Measurements from ENCODE around the gene C6orf62. TPM values are rescaled to one million over a fixed set of nuclear protein-coding genes. Genes with fewer than 3 reads are reported as not detected.

The C6orf62 gene
- total and polyA plus RNA-seq, 2 donors (not counting 1 experiment from before 2014, with no cell fraction given), result 69.2 to 143 TPM

- no peaks in the 10 kb centered on the region for H3K9me3 ChIP-seq (ENCODE audit: control extremely low read depth in 1 of 3, control insufficient read depth in 2 of 3, insufficient read depth in 1 of 3, low read length in 2 of 3)
- no peak overlapping the region for H3K9ac ChIP-seq (ENCODE audit: low read length)
- H3K4me3 Mint-ChIP-seq, result no peak overlapping the region
- no peaks in the 10 kb centered on the region for H3K4me1 ChIP-seq (ENCODE audit: control insufficient read depth in 2 of 2, insufficient read depth in 2 of 2, low read length in 2 of 2)
- H3K4me1 Mint-ChIP-seq, result peaks cover 2% of the 10 kb centered on the region
- no peak overlapping the region for H3K4me3 ChIP-seq (ENCODE audit: control extremely low read depth in 1 of 5, extremely low read depth in 1 of 5, insufficient read depth in 1 of 5, low read depth in 2 of 5, low read length in 4 of 5)
- no peak overlapping the region for H3K27ac ChIP-seq (ENCODE audit: low read length in 2 of 2)
- no peak for DNase-seq
- no peak overlapping the region for H3K27ac Mint-ChIP-seq
- H3K27me3 ChIP-seq (replicated peaks in 1 of 4; ENCODE audit: control extremely low read depth in 1 of 4, control insufficient read depth in 3 of 4, insufficient read depth in 4 of 4, low read length in 3 of 4), result no peaks in the 10 kb centered on the region
- ChIA-PET CTCF (interaction anchor here (8.8 kb wide), 1 partner anchor 108 kb away, joined by 156 read pairs; no protein-coding TSS in a partner anchor), POLR2A (no interaction called here)
- H2AFZ ChIP-seq (ENCODE audit: insufficient read depth, low read depth, low read length, poor library complexity, severe bottlenecking), result no peak overlapping the region
- no peak for TF ChIP-seq CTCF (IDR thresholded peaks at IDR 0.05)
- no peak for TF ChIP-seq EZH2 (IDR thresholded peaks at IDR 0.05; ENCODE audit: borderline replicate concordance, insufficient read depth, low read depth, low read length, poor library complexity, severe bottlenecking)
- no peaks in the 10 kb centered on the region for H4K20me1 ChIP-seq (ENCODE audit: control insufficient read depth, insufficient read depth, low read length, poor library complexity, severe bottlenecking)
- H3K9me3 Mint-ChIP-seq (ENCODE audit: insufficient read depth), result no peaks in the 10 kb centered on the region
- no peaks in the 10 kb centered on the region for H3K36me3 ChIP-seq (replicated peaks in 1 of 2; ENCODE audit: control extremely low read depth in 1 of 2, control insufficient read depth in 1 of 2, extremely low read depth in 1 of 2, insufficient read depth in 2 of 2, low read length in 1 of 2)
- no peaks in the 10 kb centered on the region for H3K79me2 ChIP-seq (ENCODE audit: control insufficient read depth, insufficient read depth, low read length)
- no peak overlapping the region for H3K4me2 ChIP-seq (replicated peaks; ENCODE audit: low read depth, low read length, poor library complexity, severe bottlenecking)
- 100% methylated on average over 1 of the region's 1 CpG for WGBS (ENCODE audit: insufficient coverage)
- intact Hi-C loops (cut with micrococcal nuclease), result loop anchor here (5.0 to 10.0 kb wide), 2 partner anchors 46 to 408 kb away; partner anchors contain the start of gene KIAA0319
- H3K27me3 Mint-ChIP-seq, result no peaks in the 10 kb centered on the region
- ATAC-seq (ENCODE audit: low read depth), result no peak
Measured at GRCh38 chr6:24690593-24690992, 28.4 kb downstream of the C6orf62 start.

- Histone ChIP-seq H3K9me3 (ENCODE audit: control extremely low read depth in 1 of 3, control insufficient read depth in 2 of 3, insufficient read depth in 1 of 3, low read length in 2 of 3) (no peaks in the 10 kb centered on the region), H3K27me3 (replicated peaks in 1 of 4; ENCODE audit: control extremely low read depth in 1 of 4, control insufficient read depth in 3 of 4, insufficient read depth in 4 of 4, low read length in 3 of 4) (no peaks in the 10 kb centered on the region), H3K4me3 (ENCODE audit: control extremely low read depth in 1 of 5, extremely low read depth in 1 of 5, insufficient read depth in 1 of 5, low read depth in 2 of 5, low read length in 4 of 5) (no peak overlapping the region), H2AFZ (ENCODE audit: insufficient read depth, low read depth, low read length, poor library complexity, severe bottlenecking) (no peak overlapping the region), H3K27ac (ENCODE audit: low read length in 2 of 2) (no peak overlapping the region), H3K36me3 (replicated peaks in 1 of 2; ENCODE audit: control extremely low read depth in 1 of 2, control insufficient read depth in 1 of 2, extremely low read depth in 1 of 2, insufficient read depth in 2 of 2, low read length in 1 of 2) (no peaks in the 10 kb centered on the region), H3K4me1 (ENCODE audit: control insufficient read depth in 2 of 2, insufficient read depth in 2 of 2, low read length in 2 of 2) (no peaks in the 10 kb centered on the region), H3K79me2 (ENCODE audit: control insufficient read depth, insufficient read depth, low read length) (no peaks in the 10 kb centered on the region), H3K4me2 (replicated peaks; ENCODE audit: low read depth, low read length, poor library complexity, severe bottlenecking) (no peak overlapping the region), H3K9ac (ENCODE audit: low read length) (no peak overlapping the region), H4K20me1 (ENCODE audit: control insufficient read depth, insufficient read depth, low read length, poor library complexity, severe bottlenecking) (no peaks in the 10 kb centered on the region)
- no peak for ATAC-seq (ENCODE audit: low read depth)
- ChIA-PET POLR2A (no interaction called here), CTCF (no interaction called here)
- 100% methylated on average over 2 of the region's 2 CpGs for WGBS (ENCODE audit: insufficient coverage)
- H3K9me3 Mint-ChIP-seq (ENCODE audit: insufficient read depth), result no peaks in the 10 kb centered on the region
- no peak overlapping the region for H3K27ac Mint-ChIP-seq
- no peak overlapping the region for H3K4me3 Mint-ChIP-seq
- TF ChIP-seq CTCF (IDR thresholded peaks at IDR 0.05), result no peak
- TF ChIP-seq EZH2 (IDR thresholded peaks at IDR 0.05; ENCODE audit: borderline replicate concordance, insufficient read depth, low read depth, low read length, poor library complexity, severe bottlenecking), result no peak
- intact Hi-C loops (cut with micrococcal nuclease), result loop anchor here (5.0 to 10.0 kb wide), 2 partner anchors 45 to 408 kb away; partner anchors contain the start of gene KIAA0319
- DNase-seq, result no peak
- no peaks in the 10 kb centered on the region for H3K4me1 Mint-ChIP-seq
- no peaks in the 10 kb centered on the region for H3K27me3 Mint-ChIP-seq
Measured at GRCh38 chr6:24689964-24690363, 29.0 kb downstream of the C6orf62 start.
